CD4-positive, alpha-beta T cell treated with Interleukin-4 for 1 hour (primary cell): ENCODE data around the gene XRCC3.

Experiments used
- DNase-seq, 2 donors: peaks; one replicate each; pipeline ENCODE4 v3.0.0-alpha.2; 2020 to 2022

XRCC3 gene

GRCh38 chr14:103738166-103738565, 22.9 kb upstream of the XRCC3 start:
- DNase-seq: no peak

- DNase-seq: no peak
Observed at GRCh38 chr14:103737432-103738045, 22.3 kb upstream of the XRCC3 start.

GRCh38 chr14:103736546-103737431, 21.5 kb upstream of the XRCC3 start:
- no peak for DNase-seq

GRCh38 chr14:103735815-103736545, 20.7 kb upstream of the XRCC3 start:
- DNase-seq: no peak

GRCh38 chr14:103735439-103735814, 20.2 kb upstream of the XRCC3 start:
- no peak for DNase-seq

GRCh38 chr14:103735022-103735421, 19.8 kb upstream of the XRCC3 start:
- DNase-seq: no peak

GRCh38 chr14:103734081-103734888, 19.0 kb upstream of the XRCC3 start:
- DNase-seq: no peak

GRCh38 chr14:103733651-103734050, 18.4 kb upstream of the XRCC3 start:
- no peak for DNase-seq

GRCh38 chr14:103732868-103733620, 17.8 kb upstream of the XRCC3 start:
- no peak for DNase-seq

- DNase-seq: no peak
Observed at GRCh38 chr14:103731916-103732867, 16.9 kb upstream of the XRCC3 start.

GRCh38 chr14:103731481-103731880, 16.2 kb upstream of the XRCC3 start:
- no peak for DNase-seq

- DNase-seq: no peak
Observed at GRCh38 chr14:103730490-103731035, 15.3 kb upstream of the XRCC3 start.

- no peak for DNase-seq
Observed at GRCh38 chr14:103729496-103730448, 14.5 kb upstream of the XRCC3 start.

GRCh38 chr14:103728721-103729120, 13.5 kb upstream of the XRCC3 start:
- no peak for DNase-seq

GRCh38 chr14:103728141-103728540, 12.9 kb upstream of the XRCC3 start:
- DNase-seq: no peak

- no peak for DNase-seq
Observed at GRCh38 chr14:103727313-103727980, 12.2 kb upstream of the XRCC3 start.

GRCh38 chr14:103726474-103726873, 11.2 kb upstream of the XRCC3 start:
- DNase-seq: no peak

- DNase-seq: no peak
Observed at GRCh38 chr14:103725739-103726395, 10.6 kb upstream of the XRCC3 start.
